A673 (cell line): Measurements from ENCODE around the gene SLC9A2. TPM values are rescaled to one million over a fixed set of nuclear protein-coding genes. Genes with fewer than 3 reads are reported as not detected.
A peak's percentile ranks its signal among the peaks of the same experiment; 100 is the strongest.

Experiments used
- BruUV-seq: library from RNA; stranded (reverse); fragments of 400-500 nt; replicated peaks from 2 replicates; lab custom pipeline; 2021; lab: Mats Ljungman, UMichigan
- CTCF ChIA-PET: fragments of 300-600 bp; sonication (Branson Sonifier 250); formaldehyde crosslinking; loops from one replicate; lab custom pipeline; 2022; ENCODE audit warnings: antibody characterized with exemption; lab: Charles Lee
- POLR2A ChIA-PET: fragments of 300-600 bp; sonication (Branson Sonifier 250); formaldehyde crosslinking; loops from one replicate; lab custom pipeline; 2022; ENCODE audit warnings: antibody characterized with exemption; ENCODE audit not compliant: low non-redundant PET; lab: Charles Lee
- DNase-seq: peaks from one replicate; pipeline ENCODE4 v3.0.0-alpha.2; 2015; ENCODE audit warnings: low spot score
- H3K27ac ChIP-seq: fragments of 200-600 bp; sonication (generic); 2 replicates; pipeline ENCODE4 v1.5.1; 2016; ENCODE audit warnings: mixed run types, low read depth, mild to moderate bottlenecking, mixed read lengths, antibody characterized with exemption, low read length; ENCODE audit not compliant: poor library complexity, severe bottlenecking
- H3K27me3 ChIP-seq: fragments of 200-600 bp; sonication (generic); replicated peaks from 2 replicates; pipeline ENCODE4 v1.6.1; 2017; ENCODE audit warnings: mixed run types, low read depth, mild to moderate bottlenecking, mixed read lengths, antibody characterized with exemption, low read length; ENCODE audit not compliant: insufficient read depth, poor library complexity
- H3K36me3 ChIP-seq: fragments of 200-600 bp; sonication (generic); 2 replicates; pipeline ENCODE4 v1.6.1; 2016; ENCODE audit warnings: mixed run types, mild to moderate bottlenecking, mixed read lengths, antibody characterized with exemption, low read length; ENCODE audit not compliant: insufficient read depth, poor library complexity, severe bottlenecking
- H3K4me1 ChIP-seq: fragments of 200-600 bp; sonication (generic); 2 replicates; pipeline ENCODE4 v1.6.1; 2017; ENCODE audit warnings: mixed run types, mild to moderate bottlenecking, mixed read lengths, antibody characterized with exemption, low read length; ENCODE audit not compliant: insufficient read depth, poor library complexity, severe bottlenecking
- H3K4me3 ChIP-seq: fragments of 200-600 bp; sonication (generic); 2 replicates; pipeline ENCODE4 v1.5.1; 2016; ENCODE audit warnings: low read depth, mixed run types, mild to moderate bottlenecking, mixed read lengths, low read length; ENCODE audit not compliant: poor library complexity, severe bottlenecking
- H3K9me3 ChIP-seq: fragments of 200-600 bp; sonication (generic); 2 replicates; pipeline ENCODE4 v1.6.1; 2016; ENCODE audit warnings: mixed run types, low read depth, mild to moderate bottlenecking, mixed read lengths, antibody characterized with exemption, low read length; ENCODE audit not compliant: poor library complexity, severe bottlenecking
- CTCF ChIP-seq: fragments of 300-800, 200-600 bp; sonication (generic); conservative IDR thresholded peaks from 2 replicates; pipeline ENCODE4 v1.5.1; 2017; ENCODE audit warnings: low read depth, mild to moderate bottlenecking, antibody characterized with exemption, low read length, moderate library complexity, mixed read lengths
- EZH2 ChIP-seq: fragments of 200-600 bp; sonication (generic); IDR thresholded peaks from 2 replicates; pipeline ENCODE4 v1.6.1; 2017; ENCODE audit warnings: borderline replicate concordance, low read depth, mild to moderate bottlenecking, mixed read lengths, antibody characterized with exemption, low read length; ENCODE audit not compliant: poor library complexity, severe bottlenecking
- intact Hi-C: fragments of 100-400 bp; cut with micrococcal nuclease; formaldehyde crosslinking; loops from one replicate; pipeline ENCODE4 v1.10.0; 2022; ENCODE audit not compliant: unreplicated experiment
- total RNA-seq: library from RNA; stranded (reverse); gene quantifications from 2 replicates; pipeline ENCODE4 v1.2.3, GENCODE V29; 2021

Gene SLC9A2
- total RNA-seq, 1 experiment from 2014 or later: not detected

DNA sequence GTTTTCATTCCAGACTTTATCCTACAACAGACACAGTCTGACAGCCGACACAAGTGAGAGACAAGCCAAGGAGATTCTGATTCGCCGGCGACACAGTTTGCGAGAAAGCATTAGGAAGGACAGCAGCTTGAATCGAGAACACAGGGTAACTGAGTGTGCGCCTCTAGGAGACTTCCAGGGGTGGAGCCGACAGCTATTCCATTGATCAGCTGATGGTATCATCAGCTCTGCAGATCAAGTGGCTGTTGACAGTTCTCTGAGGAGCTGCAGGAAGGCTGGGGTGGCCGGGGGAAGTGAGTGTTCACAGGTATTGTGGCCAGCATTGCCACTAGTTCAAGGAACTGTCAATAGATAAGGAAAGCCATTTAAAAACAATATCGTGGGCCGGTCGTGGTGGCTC lies 85.2 kb downstream of the SLC9A2 start:
- POLR2A ChIA-PET: no interaction called here
- Histone ChIP-seq H3K4me1 (no peaks in the 10 kb centered on the region), H3K9me3 (no peaks in the 10 kb centered on the region), H3K27me3 (peaks cover 13% of the 10 kb centered on the region), H3K4me3 (no peak overlapping the region), H3K27ac (no peak overlapping the region), H3K36me3 (no peaks in the 10 kb centered on the region)
- intact Hi-C loops: no loop called here
- TF ChIP-seq EZH2 (no peak), CTCF (no peak)
- CTCF ChIA-PET: no interaction called here
- peak; percentile 1 for DNase-seq
- BruUV-seq: no TSS peak

GRCh38 chr2:102707796-102708695 lies 88.7 kb downstream of the SLC9A2 start:
- Histone ChIP-seq H3K36me3 (no peaks in the 10 kb centered on the region), H3K4me3 (no peak overlapping the region), H3K27ac (no peak overlapping the region), H3K27me3 (peaks cover 13% of the 10 kb centered on the region), H3K9me3 (no peaks in the 10 kb centered on the region), H3K4me1 (no peaks in the 10 kb centered on the region)
- no peak for TF ChIP-seq CTCF
- no peak for TF ChIP-seq EZH2
- intact Hi-C loops: no loop called here
- DNase-seq: no peak
- CTCF ChIA-PET: no interaction called here
- BruUV-seq: no TSS peak
- POLR2A ChIA-PET: no interaction called here

DNA sequence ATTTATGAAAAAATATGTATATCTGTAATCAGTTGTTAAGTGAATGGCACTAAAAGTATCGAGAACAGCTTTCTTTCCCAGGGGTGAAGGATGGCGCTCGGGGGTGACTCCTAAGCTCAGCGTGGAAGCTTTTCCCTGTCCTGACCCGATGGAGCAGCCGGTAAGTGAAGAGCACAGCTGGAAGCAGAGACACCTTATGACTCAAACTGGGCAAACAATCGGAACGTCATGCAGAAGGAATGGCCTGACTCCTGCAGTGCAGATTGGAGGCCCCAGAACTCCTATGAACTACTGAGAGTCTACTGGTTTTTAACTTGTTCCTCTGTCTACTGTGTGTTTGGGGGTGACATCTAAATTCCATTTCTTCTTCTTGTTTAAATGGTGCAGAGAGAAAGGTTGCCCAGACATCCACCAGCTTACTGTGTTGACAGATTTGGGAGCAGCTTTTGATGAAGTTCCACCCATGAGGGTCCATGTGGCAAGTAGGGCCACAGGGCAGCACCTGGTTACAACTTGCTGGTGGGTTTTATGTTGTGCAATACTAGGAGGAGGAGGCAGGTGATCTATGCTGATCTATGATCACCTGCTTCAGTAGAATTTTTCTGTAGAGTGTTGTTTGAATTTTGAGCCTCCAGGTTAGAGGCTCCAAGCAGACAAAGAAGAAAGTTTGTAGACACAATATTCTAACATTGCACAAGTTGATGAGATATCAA lies 89.7 kb downstream of the SLC9A2 start:
- intact Hi-C loops: no loop called here
- POLR2A ChIA-PET: no interaction called here
- no peak for TF ChIP-seq EZH2
- no peak for TF ChIP-seq CTCF

More for the DNA sequence above, 89.7 kb downstream of the SLC9A2 start:
- BruUV-seq: no TSS peak
- DNase-seq: no peak
- H3K36me3 ChIP-seq: no peaks in the 10 kb centered on the region
- no peaks in the 10 kb centered on the region for H3K9me3 ChIP-seq
- H3K4me1 ChIP-seq: no peaks in the 10 kb centered on the region
- no peak overlapping the region for H3K27ac ChIP-seq
- no peak overlapping the region for H3K4me3 ChIP-seq
- peaks cover 11% of the 10 kb centered on the region for H3K27me3 ChIP-seq
- CTCF ChIA-PET: no interaction called here
